Measurements from ENCODE around the gene CA6.

DNA sequence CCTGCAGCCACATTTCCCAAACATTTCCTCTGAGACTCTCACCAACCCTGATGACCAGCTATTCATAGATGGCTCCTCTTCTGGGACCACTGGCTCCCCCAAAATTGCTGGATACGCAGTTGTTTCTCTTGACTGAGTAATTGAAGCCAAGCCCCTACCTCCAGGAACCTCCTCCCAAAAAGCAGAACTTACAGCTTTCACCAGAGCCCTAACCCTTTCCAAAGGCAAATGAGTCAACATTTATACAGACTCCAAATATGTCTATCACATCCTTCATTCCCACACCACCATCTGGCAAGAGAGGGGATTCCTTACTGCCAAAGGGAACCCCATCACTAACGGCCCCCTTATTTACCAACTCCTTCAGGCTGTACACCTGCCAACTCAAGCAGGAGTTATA lies 20.3 kb upstream of the CA6 start:
- TF ChIP-seq CTCF (conservative IDR thresholded peaks at IDR 0.05; ENCODE audit: low read length), result no peak
- TF ChIP-seq EZH2phosphoT487 (IDR thresholded peaks at IDR 0.05; ENCODE audit: borderline replicate concordance, low read depth, low read length), result no peak
